ENCODE results near the gene SERPINF2.
A peak's percentile ranks its signal among the peaks of the same experiment; 100 is the strongest.
"Not testable (repeated sequence)": the region's sequence is repeated elsewhere in the genome, so short reads cannot be mapped to it uniquely, and the experiment has no call there.

Gene SERPINF2

GRCh38 chr17:1742371-1743087 lies at the start of gene SERPINF2:
TSS of gene SERPINF2 (plus strand) at chr17:1742871. CDS start at chr17:1744996, 2,125 bp downstream.
- ATAC-seq (no peak), DNase-seq (no peak)
- H3K4me3 Mint-ChIP-seq: no peak within 1 kb of the TSS
- no peaks in the 10 kb centered on the region for H3K9me3 Mint-ChIP-seq
- no peaks in the 10 kb centered on the region for H3K4me1 Mint-ChIP-seq
- no peaks in the 10 kb centered on the region for H3K27me3 Mint-ChIP-seq
- no peak within 1 kb of the TSS for H3K27ac Mint-ChIP-seq

GRCh38 chr17:1693339-1693738 lies 49.3 kb upstream of the SERPINF2 start:
- H3K9me3 Mint-ChIP-seq: no peaks in the 10 kb centered on the region
- no peaks in the 10 kb centered on the region for H3K4me1 Mint-ChIP-seq
- ATAC-seq (no peak), DNase-seq (no peak)
- H3K27me3 Mint-ChIP-seq: no peaks in the 10 kb centered on the region
- no peak overlapping the region for H3K27ac Mint-ChIP-seq
- H3K4me3 Mint-ChIP-seq: no peak overlapping the region

GRCh38 chr17:1695365-1695764 lies 47.3 kb upstream of the SERPINF2 start:
- no peak for DNase-seq
- Mint-ChIP-seq H3K27me3 (no peaks in the 10 kb centered on the region), H3K9me3 (no peaks in the 10 kb centered on the region), H3K4me3 (no peak overlapping the region), H3K4me1 (no peaks in the 10 kb centered on the region), H3K27ac (no peak overlapping the region)
- no peak for ATAC-seq

GRCh38 chr17:1697681-1698080 lies 45.0 kb upstream of the SERPINF2 start:
- Mint-ChIP-seq H3K4me3 (no peak overlapping the region), H3K27ac (no peak overlapping the region), H3K9me3 (no peaks in the 10 kb centered on the region), H3K4me1 (no peaks in the 10 kb centered on the region), H3K27me3 (peaks cover under 1% of the 10 kb centered on the region)
- DNase-seq: no peak
- ATAC-seq: no peak

- not testable (repeated sequence) for H3K27ac Mint-ChIP-seq, H3K4me1 Mint-ChIP-seq, H3K4me3 Mint-ChIP-seq, ATAC-seq, H3K9me3 Mint-ChIP-seq, DNase-seq
- peaks cover 11% of the 10 kb centered on the region for H3K27me3 Mint-ChIP-seq
These were observed 42.8 kb upstream of the SERPINF2 start for GRCh38 chr17:1699891-1700290.

- DNase-seq (no peak), ATAC-seq (no peak)
- peaks cover 36% of the 10 kb centered on the region for H3K27me3 Mint-ChIP-seq
- no peak overlapping the region for H3K4me3 Mint-ChIP-seq
- no peaks in the 10 kb centered on the region for H3K9me3 Mint-ChIP-seq
- H3K4me1 Mint-ChIP-seq: no peaks in the 10 kb centered on the region
- no peak overlapping the region for H3K27ac Mint-ChIP-seq
These were observed 39.6 kb upstream of the SERPINF2 start for GRCh38 chr17:1703063-1703462.

GRCh38 chr17:1705004-1705403 lies 37.7 kb upstream of the SERPINF2 start:
- DNase-seq (no peak), ATAC-seq (no peak)
- Mint-ChIP-seq H3K27ac (no peak overlapping the region), H3K4me3 (no peak overlapping the region), H3K4me1 (no peaks in the 10 kb centered on the region), H3K27me3 (peaks cover 45% of the 10 kb centered on the region), H3K9me3 (no peaks in the 10 kb centered on the region)

- Mint-ChIP-seq H3K4me3 (no peak overlapping the region), H3K27me3 (peaks cover 64% of the 10 kb centered on the region), H3K27ac (peak overlapping the region in 1 of 2 donors; percentile 43), H3K9me3 (no peaks in the 10 kb centered on the region), H3K4me1 (peaks cover 9% of the 10 kb centered on the region)
- DNase-seq (no peak), ATAC-seq (no peak)
These were observed 35.6 kb upstream of the SERPINF2 start for GRCh38 chr17:1707107-1707506.

GRCh38 chr17:1708791-1709346 lies 33.8 kb upstream of the SERPINF2 start:
- H3K27ac Mint-ChIP-seq, ATAC-seq, DNase-seq, H3K9me3 Mint-ChIP-seq: not testable (repeated sequence)
- Mint-ChIP-seq H3K4me1 (peaks cover 17% of the 10 kb centered on the region), H3K27me3 (peaks cover 66% of the 10 kb centered on the region), H3K4me3 (peak overlapping the region; percentile 55 to 63)

- DNase-seq (no peak), ATAC-seq (no peak)
- Mint-ChIP-seq H3K4me3 (peak overlapping the region; percentile 45 to 63), H3K9me3 (no peaks in the 10 kb centered on the region), H3K27me3 (peaks cover 73% of the 10 kb centered on the region), H3K4me1 (peaks cover 23% of the 10 kb centered on the region), H3K27ac (no peak overlapping the region)
These were observed 33.2 kb upstream of the SERPINF2 start for GRCh38 chr17:1709403-1709951.

- no peaks in the 10 kb centered on the region for H3K9me3 Mint-ChIP-seq
- ATAC-seq (peak; percentile 57), DNase-seq (no peak)
- peaks cover 73% of the 10 kb centered on the region for H3K27me3 Mint-ChIP-seq
- peak within 1 kb of the TSS; percentile 52 to 74 for H3K27ac Mint-ChIP-seq
- H3K4me1 Mint-ChIP-seq: peaks cover 31% of the 10 kb centered on the region
- H3K4me3 Mint-ChIP-seq: peak within 1 kb of the TSS; percentile 72 to 77
These were observed 32.5 kb upstream of the SERPINF2 start, which contains the start of gene TLCD2 for GRCh38 chr17:1709971-1710806. TSS of gene TLCD2 (minus strand) at chr17:1710377. CDS start at chr17:1710242, 135 bp downstream.

GRCh38 chr17:1710807-1711553 lies 31.7 kb upstream of the SERPINF2 start:
- DNase-seq (no peak), ATAC-seq (no peak)
- Mint-ChIP-seq H3K4me3 (peak overlapping the region; percentile 72 to 77), H3K27ac (peak overlapping the region; percentile 52 to 74), H3K4me1 (peaks cover 35% of the 10 kb centered on the region), H3K27me3 (peaks cover 71% of the 10 kb centered on the region), H3K9me3 (no peaks in the 10 kb centered on the region)

GRCh38 chr17:1711804-1712203 lies 30.9 kb upstream of the SERPINF2 start:
- Mint-ChIP-seq H3K4me3 (no peak overlapping the region), H3K9me3 (no peaks in the 10 kb centered on the region)
- DNase-seq: no peak

GRCh38 chr17:1712271-1712670 lies 30.4 kb upstream of the SERPINF2 start:
- DNase-seq (no peak), ATAC-seq (no peak)
- Mint-ChIP-seq H3K4me1 (peaks cover 42% of the 10 kb centered on the region), H3K27me3 (peaks cover 68% of the 10 kb centered on the region), H3K4me3 (no peak overlapping the region), H3K9me3 (no peaks in the 10 kb centered on the region), H3K27ac (no peak overlapping the region)

More at GRCh38 chr17:1711804-1712203, 30.9 kb upstream of the SERPINF2 start:
- no peak for ATAC-seq
- Mint-ChIP-seq H3K27ac (no peak overlapping the region), H3K4me1 (peaks cover 38% of the 10 kb centered on the region), H3K27me3 (peaks cover 70% of the 10 kb centered on the region)

All from stimulated activated naive CD8-positive, alpha-beta T cell treated with anti-CD3 and anti-CD28 coated beads, Interleukin-15, amount 100 ng/mL, for 72 hours (primary cell).